Left lung (tissue), 10 donors: Measurements from ENCODE around the gene CPLANE1. TPM values are rescaled to one million over a fixed set of nuclear protein-coding genes. Genes with fewer than 3 reads are reported as not detected.
"Not testable (repeated sequence)": the region's sequence is repeated elsewhere in the genome, so short reads cannot be mapped to it uniquely, and the experiment has no call there.

Experiments
- ATAC-seq: fragments of 200-7000 bp; cut with Tn5 transposase; one replicate; pipeline ENCODE4 v1.9.1; 2020; ENCODE audit warnings: moderate library complexity
- DNase-seq, 4 donors: peaks; one replicate each; pipeline ENCODE4 v3.0.0-alpha.2; 2013 to 2020
- H3K27ac ChIP-seq, 2 donors: fragments of 200-600 bp; sonication (generic) in 1 of 2; one replicate each; pipeline versions ENCODE4 v1.5.0 to v1.8.0; 2020 to 2021
- H3K27me3 ChIP-seq, 2 donors: fragments of 200-600 bp; sonication (generic) in 1 of 2; one replicate each; pipeline versions ENCODE4 v1.5.0 to v1.8.0; 2020 to 2021
- H3K36me3 ChIP-seq, 2 donors: fragments of 200-600 bp; sonication (generic) in 1 of 2; one replicate each; pipeline versions ENCODE4 v1.5.0 to v1.8.0; 2020 to 2021
- H3K4me1 ChIP-seq, 2 donors: fragments of 200-600 bp; one replicate each; pipeline ENCODE4 v1.8.0; 2021
- H3K4me3 ChIP-seq, 2 donors: fragments of 200-600 bp; sonication (generic) in 1 of 2; one replicate each; pipeline versions ENCODE4 v1.5.0 to v1.8.0; 2020 to 2021; ENCODE audit warnings: mild to moderate bottlenecking in 1 of 2
- H3K9me3 ChIP-seq, 2 donors: fragments of 200-600 bp; sonication (generic) in 1 of 2; one replicate each; pipeline versions ENCODE4 v1.5.0 to v1.8.0; 2020 to 2021
- CTCF ChIP-seq, 2 donors: fragments of 200-600 bp; sonication (generic) in 1 of 2; IDR thresholded peaks; one replicate each; pipeline versions ENCODE4 v1.5.0 to v1.8.0; 2021; ENCODE audit warnings: antibody characterized with exemption in 2 of 2
- intact Hi-C, 2 donors: fragments of 100-400 bp; cut with DNase I; formaldehyde crosslinking; loops; one replicate each; pipeline versions ENCODE4 v1.11.2 to v1.14.2; 2022
- polyA plus RNA-seq, 6 donors: library from polyadenylated mRNA; unstranded; fragments of 120-200 nt; gene quantifications; one replicate each; pipeline ENCODE4 v1.2.1, GENCODE V29; 2013; ENCODE audit not compliant: insufficient read length in 6 of 6
- total RNA-seq, 2 donors: library from RNA; stranded (reverse); fragmentation: NEBNext Ultra II Directional; extraction: Animal tissue kit (Norgen Biotek cat#: 25700); gene quantifications; one replicate each; pipeline ENCODE4 v1.2.1, GENCODE V29; 2021
- donor health status: DM: no; HTN: yes; CAD: no.
- donor health status: DM: no; HTN: no; CAD: no.

The CPLANE1 gene
- total and polyA plus RNA-seq, 8 donors: 20.1 to 38.3 (median 34.6) TPM

GRCh38 chr5:37247496-37247895, 1.7 kb downstream of the CPLANE1 start:
- Histone ChIP-seq H3K36me3 (peaks cover 3 to 5% of the 10 kb centered on the region in 2 donors), H3K27ac (no peak overlapping the region), H3K4me1 (peaks cover 19 to 26% of the 10 kb centered on the region in 2 donors), H3K27me3 (no peaks in the 10 kb centered on the region), H3K9me3 (no peaks in the 10 kb centered on the region), H3K4me3 (no peak overlapping the region)
- intact Hi-C loops: no loop called here
- DNase-seq (no peak), ATAC-seq (no peak)
- TF ChIP-seq CTCF (IDR thresholded peaks at IDR 0.05): no peak

GRCh38 chr5:37247036-37247435, 2.1 kb downstream of the CPLANE1 start:
- no peaks in the 10 kb centered on the region for H3K9me3 ChIP-seq
- intact Hi-C loops: no loop called here
- ATAC-seq: no peak
- H3K36me3 ChIP-seq: peaks cover 3 to 9% of the 10 kb centered on the region in 2 donors
- no peak overlapping the region for H3K4me3 ChIP-seq
- H3K27me3 ChIP-seq: no peaks in the 10 kb centered on the region
- no peak for TF ChIP-seq CTCF (IDR thresholded peaks at IDR 0.05)
- DNase-seq: no peak
- no peak overlapping the region for H3K27ac ChIP-seq
- peaks cover 19 to 26% of the 10 kb centered on the region in 2 donors for H3K4me1 ChIP-seq

GRCh38 chr5:37234288-37234687, 14.9 kb downstream of the CPLANE1 start:
- no peaks in the 10 kb centered on the region for H3K27me3 ChIP-seq
- H3K4me1 ChIP-seq: no peaks in the 10 kb centered on the region
- no peak overlapping the region for H3K27ac ChIP-seq
- TF ChIP-seq CTCF (IDR thresholded peaks at IDR 0.05): no peak
- H3K9me3 ChIP-seq: peaks cover 0 to 14% of the 10 kb centered on the region in 2 donors
- ATAC-seq: no peak
- DNase-seq: no peak
- no peak overlapping the region for H3K4me3 ChIP-seq
- peaks cover 0 to 57% of the 10 kb centered on the region in 2 donors for H3K36me3 ChIP-seq
- intact Hi-C loops: no loop called here

GRCh38 chr5:37226377-37226776, 22.8 kb downstream of the CPLANE1 start:
- H3K36me3 ChIP-seq: peaks cover 0 to 64% of the 10 kb centered on the region in 2 donors

GRCh38 chr5:37222181-37222580, 27.0 kb downstream of the CPLANE1 start:
- Histone ChIP-seq H3K27me3 (no peaks in the 10 kb centered on the region), H3K4me1 (no peaks in the 10 kb centered on the region)
- intact Hi-C loops: no loop called here

More at GRCh38 chr5:37226377-37226776, 22.8 kb downstream of the CPLANE1 start:
- DNase-seq: no peak
- no peaks in the 10 kb centered on the region for H3K9me3 ChIP-seq
- intact Hi-C loops: no loop called here
- TF ChIP-seq CTCF (IDR thresholded peaks at IDR 0.05): no peak
- no peak for ATAC-seq
- H3K27ac ChIP-seq: no peak overlapping the region
- H3K4me1 ChIP-seq: no peaks in the 10 kb centered on the region
- no peaks in the 10 kb centered on the region for H3K27me3 ChIP-seq
- H3K4me3 ChIP-seq: no peak overlapping the region

GRCh38 chr5:37220426-37220825, 28.8 kb downstream of the CPLANE1 start:
- H3K4me1 ChIP-seq, H3K27me3 ChIP-seq, H3K4me3 ChIP-seq, ATAC-seq, intact Hi-C loops, H3K9me3 ChIP-seq, H3K27ac ChIP-seq: not testable (repeated sequence)
- peak in 1 of 4 donors; percentile 50 for DNase-seq
- peaks cover 0 to 82% of the 10 kb centered on the region in 2 donors for H3K36me3 ChIP-seq

More at GRCh38 chr5:37222181-37222580, 27.0 kb downstream of the CPLANE1 start:
- no peak for TF ChIP-seq CTCF (IDR thresholded peaks at IDR 0.05)
- H3K27ac ChIP-seq: no peak overlapping the region
- H3K36me3 ChIP-seq: peaks cover 0 to 73% of the 10 kb centered on the region in 2 donors
- no peak for ATAC-seq
- H3K4me3 ChIP-seq: no peak overlapping the region
- no peaks in the 10 kb centered on the region for H3K9me3 ChIP-seq
- DNase-seq: no peak

GRCh38 chr5:37219384-37219783, 29.8 kb downstream of the CPLANE1 start:
- H3K4me1 ChIP-seq, ATAC-seq: not testable (repeated sequence)
- H3K36me3 ChIP-seq: peaks cover 0 to 76% of the 10 kb centered on the region in 2 donors

More at GRCh38 chr5:37219384-37219783, 29.8 kb downstream of the CPLANE1 start:
- H3K27me3 ChIP-seq, H3K27ac ChIP-seq, DNase-seq, intact Hi-C loops, H3K4me3 ChIP-seq, H3K9me3 ChIP-seq: not testable (repeated sequence)
